Esophagus squamous epithelium (tissue), 4 donors: ENCODE data around the gene ORC1.

Experiments
- CTCF ChIP-seq, 6 experiments: fragments of 450-650 bp in 4 of 6; fragments of 200-600 bp in 2 of 6; sonication (generic) in 2 of 6; IDR thresholded peaks; one replicate each; pipeline ENCODE4 v1.5.1; 2016 to 2019; ENCODE audit warnings: antibody characterized with exemption in 6 of 6, mild to moderate bottlenecking in 4 of 6, moderate library complexity in 4 of 6
- POLR2A ChIP-seq, 4 donors: fragments of 450-650 bp; IDR thresholded peaks; one replicate each; pipeline ENCODE4 v1.6.1; 2017; ENCODE audit warnings: antibody characterized with exemption in 4 of 4, mild to moderate bottlenecking in 4 of 4, moderate library complexity in 3 of 4

- TF ChIP-seq CTCF (IDR thresholded peaks at IDR 0.05) (no peak), POLR2A (IDR thresholded peaks at IDR 0.05) (no peak)
Measured at GRCh38 chr1:52355436-52355835, 48.8 kb downstream of the ORC1 start.
